Suprapubic skin (tissue), 4 donors: ENCODE measurements around the gene CD180.

Experiments used
- EP300 ChIP-seq: sonication (generic); formaldehyde crosslinking; IDR thresholded peaks from one replicate; pipeline ENCODE4 v1.6.1; 2017; ENCODE audit warnings: antibody characterized with exemption
- POLR2A ChIP-seq, 2 donors: fragments of 450-650 bp; IDR thresholded peaks; one replicate each; pipeline ENCODE4 v1.6.1; 2017; ENCODE audit warnings: antibody characterized with exemption in 2 of 2, mild to moderate bottlenecking in 2 of 2, moderate library complexity in 2 of 2
- POLR2AphosphoS5 ChIP-seq, 3 donors: sonication (generic); formaldehyde crosslinking; IDR thresholded peaks; one replicate each; pipeline ENCODE4 v1.6.1; 2017; ENCODE audit warnings: antibody characterized with exemption in 3 of 3
- TF ChIP-seq, protein P1 (sequence below), 2 donors: fragments of 200-600 bp in 1 of 2; fragments of 450-650 bp in 1 of 2; sonication (generic) in 1 of 2; IDR thresholded peaks; one replicate each; pipeline ENCODE4 v1.5.1; 2016 to 2019; ENCODE audit warnings: antibody characterized with exemption in 2 of 2, mild to moderate bottlenecking in 1 of 2, moderate library complexity in 1 of 2

DNA sequence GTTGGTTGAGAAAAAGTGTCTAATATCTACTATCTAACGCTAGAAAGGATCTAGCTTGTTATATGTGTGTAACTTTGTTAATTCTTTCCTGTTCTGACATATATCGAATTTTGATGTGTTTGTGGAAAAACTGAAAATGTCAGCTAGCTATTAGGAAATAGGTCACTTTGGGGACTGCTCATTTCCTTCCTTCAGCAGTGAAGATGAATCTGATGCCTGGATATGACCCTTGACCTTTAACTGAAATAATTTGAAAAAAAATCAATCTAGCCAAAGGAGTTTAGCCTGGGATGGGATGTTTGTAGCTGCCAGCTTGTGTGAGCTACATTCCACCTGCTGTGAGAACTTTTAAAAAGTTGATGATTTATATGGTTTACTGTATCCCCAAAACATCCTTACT, 66.8 kb downstream of the CD180 start:
- no peak for TF ChIP-seq POLR2A (IDR thresholded peaks at IDR 0.05)
- TF ChIP-seq, protein P1, sequence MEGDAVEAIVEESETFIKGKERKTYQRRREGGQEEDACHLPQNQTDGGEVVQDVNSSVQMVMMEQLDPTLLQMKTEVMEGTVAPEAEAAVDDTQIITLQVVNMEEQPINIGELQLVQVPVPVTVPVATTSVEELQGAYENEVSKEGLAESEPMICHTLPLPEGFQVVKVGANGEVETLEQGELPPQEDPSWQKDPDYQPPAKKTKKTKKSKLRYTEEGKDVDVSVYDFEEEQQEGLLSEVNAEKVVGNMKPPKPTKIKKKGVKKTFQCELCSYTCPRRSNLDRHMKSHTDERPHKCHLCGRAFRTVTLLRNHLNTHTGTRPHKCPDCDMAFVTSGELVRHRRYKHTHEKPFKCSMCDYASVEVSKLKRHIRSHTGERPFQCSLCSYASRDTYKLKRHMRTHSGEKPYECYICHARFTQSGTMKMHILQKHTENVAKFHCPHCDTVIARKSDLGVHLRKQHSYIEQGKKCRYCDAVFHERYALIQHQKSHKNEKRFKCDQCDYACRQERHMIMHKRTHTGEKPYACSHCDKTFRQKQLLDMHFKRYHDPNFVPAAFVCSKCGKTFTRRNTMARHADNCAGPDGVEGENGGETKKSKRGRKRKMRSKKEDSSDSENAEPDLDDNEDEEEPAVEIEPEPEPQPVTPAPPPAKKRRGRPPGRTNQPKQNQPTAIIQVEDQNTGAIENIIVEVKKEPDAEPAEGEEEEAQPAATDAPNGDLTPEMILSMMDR (IDR thresholded peaks at IDR 0.05): no peak
- TF ChIP-seq EP300: no peak
- TF ChIP-seq POLR2AphosphoS5 (IDR thresholded peaks at IDR 0.05): no peak
